Transverse colon (tissue), 4 donors: ENCODE results near the gene NT5DC4. TPM values are rescaled to one million over a fixed set of nuclear protein-coding genes. Genes with fewer than 3 reads are reported as not detected.

Experiments used
- DNase-seq: peaks from one replicate; pipeline ENCODE4 v3.0.0-alpha.2; 2019
- H3K27ac ChIP-seq, 4 donors: fragments of 200-600 bp; sonication (generic); 2 replicates each; pipeline ENCODE4 v1.5.1; 2016 to 2018; ENCODE audit warnings: inconsistent platforms in 4 of 4
- H3K27me3 ChIP-seq: fragments of 200-600 bp; sonication (generic); 2 replicates; pipeline ENCODE4 v1.5.1; 2017; ENCODE audit warnings: inconsistent platforms
- H3K36me3 ChIP-seq, 4 donors: fragments of 200-600 bp; sonication (generic); 2 replicates each; pipeline ENCODE4 v1.5.1; 2017 to 2019; ENCODE audit warnings: inconsistent platforms in 4 of 4
- H3K4me1 ChIP-seq, 4 donors: fragments of 200-600 bp; sonication (generic); 2 replicates each; pipeline ENCODE4 v1.5.1; 2017 to 2020; ENCODE audit warnings: inconsistent platforms in 4 of 4
- H3K4me3 ChIP-seq, 4 donors: fragments of 200-600 bp; sonication (generic); 1 replicate in 1 of 4; 2 replicates in 3 of 4; pipeline versions ENCODE4 v1.5.1 to v1.6.1; 2017 to 2019; ENCODE audit warnings: inconsistent platforms in 4 of 4
- H3K9me3 ChIP-seq, 2 donors: fragments of 200-600 bp; sonication (generic); 2 replicates each; pipeline ENCODE4 v1.5.1; 2017 to 2019; ENCODE audit warnings: inconsistent platforms in 2 of 2
- EP300 ChIP-seq: sonication (generic); formaldehyde crosslinking; IDR thresholded peaks from one replicate; pipeline ENCODE4 v1.6.1; 2017; ENCODE audit warnings: antibody characterized with exemption, low read depth
- POLR2A ChIP-seq: fragments of 450-650 bp; IDR thresholded peaks from one replicate; pipeline ENCODE4 v1.6.1; 2016; ENCODE audit warnings: antibody characterized with exemption, mild to moderate bottlenecking, moderate library complexity
- POLR2AphosphoS5 ChIP-seq, 3 donors: sonication (generic); formaldehyde crosslinking; IDR thresholded peaks; one replicate each; pipeline ENCODE4 v1.6.1; 2016; ENCODE audit warnings: antibody characterized with exemption in 3 of 3
- WGBS, 2 donors: methylation state at CpG; one replicate each; pipeline ENCODE4 v1.1.5; 2018; ENCODE audit warnings: low coverage in 1 of 2; 5-methylcytosine and 5-hydroxymethylcytosine counted together
- in situ Hi-C, 4 donors: fragments of 200-750 bp; cut with MboI; loops; one replicate each; pipeline versions ENCODE4 v1.15.0 to v1.15.1; 2017; ENCODE audit warnings: low sequenced_read_pairs in 3 of 4, low pct_ligation_motif_present in 1 of 4, low pct_unique_long_range_greater_than_20kb in 1 of 4
- intact Hi-C: fragments of 100-400 bp; cut with DNase I; formaldehyde crosslinking; loops from one replicate; pipeline ENCODE4 v1.15.1; 2023; ENCODE audit warnings: low total_unique reads
- total RNA-seq, 4 donors: library from RNA; depleted of rRNA; stranded (reverse); fragments of >200 nt; gene quantifications; one replicate each; pipeline ENCODE4 v1.1.0, GENCODE V29; 2016
- TF ChIP-seq, protein P1 (sequence below), 5 experiments: fragments of 200-600 bp in 3 of 5; fragments of 450-650 bp in 2 of 5; sonication (generic) in 3 of 5; IDR thresholded peaks; 1 replicate in 2 of 5; 2 replicates in 3 of 5; pipeline ENCODE4 v1.5.1; 2016 to 2017; ENCODE audit warnings: antibody characterized with exemption in 5 of 5, inconsistent platforms in 3 of 5, mild to moderate bottlenecking in 2 of 5, moderate library complexity in 1 of 5

Gene NT5DC4
- total RNA-seq, 4 donors from 2014 or later, result not detected

DNA sequence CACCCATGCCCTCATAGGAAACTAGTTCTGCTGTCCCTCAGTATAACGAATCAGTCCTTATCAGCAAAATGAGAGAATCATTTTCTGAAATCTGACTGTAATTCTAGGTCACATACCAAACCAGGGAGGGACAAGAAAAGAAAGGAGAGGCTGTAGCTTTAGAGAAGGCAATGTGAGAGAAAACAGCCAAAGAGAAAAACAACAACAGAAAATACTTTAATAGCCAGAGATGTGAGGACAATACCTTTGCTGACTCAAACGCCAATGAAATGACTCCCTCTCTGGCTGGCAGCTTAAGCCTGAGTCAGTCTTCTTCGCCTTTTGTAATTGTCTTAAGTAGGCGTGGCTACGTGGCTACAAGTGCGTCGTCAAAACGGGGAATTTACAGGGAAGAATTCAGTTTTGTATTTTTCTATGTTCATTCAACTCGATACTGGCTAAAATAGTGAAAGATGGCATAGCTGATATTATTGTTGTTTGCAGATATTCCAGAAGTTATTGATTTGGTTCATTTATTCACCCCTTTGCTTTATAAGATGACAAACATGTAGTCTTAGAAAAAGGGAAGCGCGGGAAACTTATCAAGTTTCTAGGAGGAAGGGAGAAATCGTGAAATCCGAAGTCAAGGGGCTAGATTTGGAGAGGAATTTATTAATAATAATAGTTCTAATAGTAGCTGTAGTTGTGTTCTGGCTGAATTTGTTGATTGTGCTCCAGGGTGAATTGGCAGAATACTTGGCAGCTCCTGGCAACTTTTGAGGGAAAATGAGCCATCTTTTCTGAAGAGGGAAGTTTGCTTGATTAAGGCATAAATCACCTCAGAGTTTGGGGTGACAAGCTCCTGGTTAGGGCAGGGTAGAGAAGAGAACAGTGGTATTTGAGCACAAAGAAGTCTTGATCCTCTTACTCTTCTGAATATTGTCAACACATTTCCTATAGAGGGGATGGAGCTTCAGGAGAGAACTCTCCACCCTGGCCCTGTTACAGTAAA lies 63.7 kb downstream of the NT5DC4 start, which contains the start of gene IL1A:
Gene IL1A, minus strand, starts transcription at position 295 of the 991 bp plus-strand sequence. CDS start 723 bp downstream, outside the sequence.
- H3K36me3 ChIP-seq, result no peaks in the 10 kb centered on the region
- no peaks in the 10 kb centered on the region for H3K27me3 ChIP-seq
- no peak within 1 kb of the TSS for H3K4me3 ChIP-seq
- in situ Hi-C loops, result no loop called here
- no peak for DNase-seq
- H3K4me1 ChIP-seq, result peaks cover 0 to 5% (median 0%) of the 10 kb centered on the region in 4 donors
- H3K27ac ChIP-seq, result no peak within 1 kb of the TSS
- H3K9me3 ChIP-seq, result no peaks in the 10 kb centered on the region
- WGBS, 2 donors, result 23 to 45% methylated on average over 13 of the region's 13 CpGs
- intact Hi-C loops, result no loop called here
- TF ChIP-seq POLR2A, result no peak
- no peak for TF ChIP-seq POLR2AphosphoS5 (IDR thresholded peaks at IDR 0.05)
- TF ChIP-seq, protein P1, sequence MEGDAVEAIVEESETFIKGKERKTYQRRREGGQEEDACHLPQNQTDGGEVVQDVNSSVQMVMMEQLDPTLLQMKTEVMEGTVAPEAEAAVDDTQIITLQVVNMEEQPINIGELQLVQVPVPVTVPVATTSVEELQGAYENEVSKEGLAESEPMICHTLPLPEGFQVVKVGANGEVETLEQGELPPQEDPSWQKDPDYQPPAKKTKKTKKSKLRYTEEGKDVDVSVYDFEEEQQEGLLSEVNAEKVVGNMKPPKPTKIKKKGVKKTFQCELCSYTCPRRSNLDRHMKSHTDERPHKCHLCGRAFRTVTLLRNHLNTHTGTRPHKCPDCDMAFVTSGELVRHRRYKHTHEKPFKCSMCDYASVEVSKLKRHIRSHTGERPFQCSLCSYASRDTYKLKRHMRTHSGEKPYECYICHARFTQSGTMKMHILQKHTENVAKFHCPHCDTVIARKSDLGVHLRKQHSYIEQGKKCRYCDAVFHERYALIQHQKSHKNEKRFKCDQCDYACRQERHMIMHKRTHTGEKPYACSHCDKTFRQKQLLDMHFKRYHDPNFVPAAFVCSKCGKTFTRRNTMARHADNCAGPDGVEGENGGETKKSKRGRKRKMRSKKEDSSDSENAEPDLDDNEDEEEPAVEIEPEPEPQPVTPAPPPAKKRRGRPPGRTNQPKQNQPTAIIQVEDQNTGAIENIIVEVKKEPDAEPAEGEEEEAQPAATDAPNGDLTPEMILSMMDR (IDR thresholded peaks at IDR 0.05), result no peak
- no peak for TF ChIP-seq EP300

DNA sequence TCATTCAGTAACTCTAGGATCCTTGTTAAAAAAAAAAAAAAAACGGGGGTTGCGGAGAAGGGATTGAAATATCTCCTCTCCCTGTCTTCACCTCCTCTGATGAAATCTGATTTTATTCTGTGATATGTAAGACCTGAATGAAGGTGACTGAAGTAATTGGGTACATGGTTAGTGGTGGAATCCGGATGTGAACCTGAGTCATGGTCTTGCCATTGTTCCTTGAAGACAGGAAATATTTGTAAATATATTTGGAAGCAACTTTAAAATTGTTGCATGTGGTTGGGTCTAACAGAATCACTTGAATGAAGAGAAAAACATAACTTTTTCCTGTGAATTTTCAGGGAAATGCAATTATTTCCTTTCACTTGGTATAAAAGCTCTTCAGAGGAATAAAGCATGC lies 66.5 kb downstream of the NT5DC4 start:
- H3K36me3 ChIP-seq, result no peaks in the 10 kb centered on the region
- peaks cover 0 to 5% (median 0%) of the 10 kb centered on the region in 4 donors for H3K4me1 ChIP-seq
- intact Hi-C loops (no loop called here), in situ Hi-C loops (no loop called here)
- TF ChIP-seq EP300, result no peak
- no peak for TF ChIP-seq POLR2A
- no peaks in the 10 kb centered on the region for H3K9me3 ChIP-seq
- no peak overlapping the region for H3K27ac ChIP-seq
- DNase-seq, result no peak
- no peaks in the 10 kb centered on the region for H3K27me3 ChIP-seq
- 90 to 96% methylated on average over 3 of the region's 3 CpGs for WGBS, 2 donors
- H3K4me3 ChIP-seq, result no peak overlapping the region

- 87 to 89% methylated on average over 4 of the region's 4 CpGs for WGBS, 2 donors
- H3K4me3 ChIP-seq, result no peak overlapping the region
- in situ Hi-C loops, result no loop called here
- H3K4me1 ChIP-seq, result peaks cover 0 to 5% (median 0%) of the 10 kb centered on the region in 4 donors
- no peak overlapping the region for H3K27ac ChIP-seq
- intact Hi-C loops, result no loop called here
- no peaks in the 10 kb centered on the region for H3K27me3 ChIP-seq
- no peak for DNase-seq
- no peaks in the 10 kb centered on the region for H3K36me3 ChIP-seq
- TF ChIP-seq EP300 (no peak), POLR2AphosphoS5 (IDR thresholded peaks at IDR 0.05) (no peak), POLR2A (no peak)
- TF ChIP-seq, protein P1 (IDR thresholded peaks at IDR 0.05), result no peak
- H3K9me3 ChIP-seq, result no peaks in the 10 kb centered on the region
Measured at GRCh38 chr2:112787729-112788393, 67.0 kb downstream of the NT5DC4 start.

- DNase-seq, result no peak
- H3K4me1 ChIP-seq, result peaks cover 0 to 5% (median 0%) of the 10 kb centered on the region in 4 donors
- H3K27ac ChIP-seq, result no peak overlapping the region
- 88 to 89% methylated on average over 1 to 3 of the region's 3 CpGs for WGBS, 2 donors
- H3K9me3 ChIP-seq, result no peaks in the 10 kb centered on the region
- in situ Hi-C loops, result no loop called here
- no peaks in the 10 kb centered on the region for H3K36me3 ChIP-seq
- H3K4me3 ChIP-seq, result no peak overlapping the region
- H3K27me3 ChIP-seq, result no peaks in the 10 kb centered on the region
- TF ChIP-seq POLR2A, result no peak
- TF ChIP-seq, protein P1 (IDR thresholded peaks at IDR 0.05), result no peak
- no peak for TF ChIP-seq EP300
- no peak for TF ChIP-seq POLR2AphosphoS5 (IDR thresholded peaks at IDR 0.05)
- intact Hi-C loops, result no loop called here
Measured at GRCh38 chr2:112788653-112789052, 67.8 kb downstream of the NT5DC4 start.

Other genes with a start within 250 kb of the NT5DC4 start
- 10 to 100 TPM in 3 of 4 donors, 1 to 10 TPM in 1; 7.9 to 61.3 (median 16.6) TPM for gene TTL, start 238.9 kb upstream of the NT5DC4 start, total RNA-seq
- 10 to 100 TPM in 3 of 4 donors, 1 to 10 TPM in 1; 6.0 to 24.1 (median 14.8) TPM for gene POLR1B, start 178.6 kb upstream of the NT5DC4 start, total RNA-seq
- gene CHCHD5, start 136.4 kb upstream of the NT5DC4 start, total RNA-seq, result 10 to 100 TPM; 11.1 to 23.0 (median 17.1) TPM
- gene SLC20A1, start 75.1 kb upstream of the NT5DC4 start, total RNA-seq, result 100 to 1,000 TPM in 3 of 4 donors, 1 to 10 TPM in 1; 9.4 to 173 (median 148) TPM
- 10 to 100 TPM in 1 of 4 donors, 1 to 10 TPM in 1, under 1 TPM in 1, not detected in 1; 0.64 to 33.0 (median 2.2) TPM for gene CKAP2L, start 43.6 kb downstream of the NT5DC4 start, total RNA-seq
- not detected for gene IL1A, start 63.5 kb downstream of the NT5DC4 start, total RNA-seq
- 1 to 10 TPM in 3 of 4 donors, not detected in 1; 1.9 to 7.1 (median 4.6) TPM for gene IL1B, start 115.8 kb downstream of the NT5DC4 start, total RNA-seq
- gene IL37, start 190.1 kb downstream of the NT5DC4 start, total RNA-seq, result 1 to 10 TPM in 2 of 4 donors, not detected in 2; 1.1 to 2.6 TPM